ENCODE data around the gene DLK1.

DNA sequence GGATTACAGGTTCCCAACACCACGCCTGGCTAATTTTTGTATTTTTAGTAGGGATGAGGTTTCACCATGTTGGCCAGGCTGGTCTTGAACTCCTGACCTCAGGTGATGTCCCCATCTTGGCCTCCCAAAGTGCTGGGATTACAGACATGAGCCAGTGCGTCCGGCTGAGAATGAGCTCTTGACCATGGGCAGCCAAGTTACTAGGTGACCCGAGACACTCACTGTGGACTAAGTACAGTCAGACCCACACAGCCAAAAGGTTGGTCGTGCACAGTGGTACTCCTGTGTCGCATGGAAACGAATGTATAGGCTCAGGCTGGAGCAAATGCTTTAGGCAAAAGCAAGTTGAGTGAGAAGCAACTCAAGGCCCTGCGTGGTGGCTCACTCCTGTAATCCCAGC, 21.0 kb downstream of the DLK1 start:
- TF ChIP-seq RAD21 (IDR thresholded peaks at IDR 0.05; ENCODE audit: low read depth) (no peak), EP300 (IDR thresholded peaks at IDR 0.05; ENCODE audit: borderline replicate concordance) (no peak), CEBPB (IDR thresholded peaks at IDR 0.05) (no peak), TCF12 (IDR thresholded peaks at IDR 0.05; ENCODE audit: low read depth) (no peak), YY1 (IDR thresholded peaks at IDR 0.05; ENCODE audit: low read depth) (no peak), TEAD4 (IDR thresholded peaks at IDR 0.05) (no peak), TAF1 (IDR thresholded peaks at IDR 0.05; ENCODE audit: low read depth) (no peak), FOXM1 (IDR thresholded peaks at IDR 0.05; ENCODE audit: borderline replicate concordance, low read depth) (no peak), NFIC (IDR thresholded peaks at IDR 0.05) (no peak), ZBTB7A (IDR thresholded peaks at IDR 0.05; ENCODE audit: low read depth) (no peak), CREB1 (IDR thresholded peaks at IDR 0.05; ENCODE audit: low read depth) (no peak)
- TF ChIP-seq, protein P1, sequence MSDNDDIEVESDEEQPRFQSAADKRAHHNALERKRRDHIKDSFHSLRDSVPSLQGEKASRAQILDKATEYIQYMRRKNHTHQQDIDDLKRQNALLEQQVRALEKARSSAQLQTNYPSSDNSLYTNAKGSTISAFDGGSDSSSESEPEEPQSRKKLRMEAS (IDR thresholded peaks at IDR 0.05) = no peak
- TF ChIP-seq, protein P2, sequence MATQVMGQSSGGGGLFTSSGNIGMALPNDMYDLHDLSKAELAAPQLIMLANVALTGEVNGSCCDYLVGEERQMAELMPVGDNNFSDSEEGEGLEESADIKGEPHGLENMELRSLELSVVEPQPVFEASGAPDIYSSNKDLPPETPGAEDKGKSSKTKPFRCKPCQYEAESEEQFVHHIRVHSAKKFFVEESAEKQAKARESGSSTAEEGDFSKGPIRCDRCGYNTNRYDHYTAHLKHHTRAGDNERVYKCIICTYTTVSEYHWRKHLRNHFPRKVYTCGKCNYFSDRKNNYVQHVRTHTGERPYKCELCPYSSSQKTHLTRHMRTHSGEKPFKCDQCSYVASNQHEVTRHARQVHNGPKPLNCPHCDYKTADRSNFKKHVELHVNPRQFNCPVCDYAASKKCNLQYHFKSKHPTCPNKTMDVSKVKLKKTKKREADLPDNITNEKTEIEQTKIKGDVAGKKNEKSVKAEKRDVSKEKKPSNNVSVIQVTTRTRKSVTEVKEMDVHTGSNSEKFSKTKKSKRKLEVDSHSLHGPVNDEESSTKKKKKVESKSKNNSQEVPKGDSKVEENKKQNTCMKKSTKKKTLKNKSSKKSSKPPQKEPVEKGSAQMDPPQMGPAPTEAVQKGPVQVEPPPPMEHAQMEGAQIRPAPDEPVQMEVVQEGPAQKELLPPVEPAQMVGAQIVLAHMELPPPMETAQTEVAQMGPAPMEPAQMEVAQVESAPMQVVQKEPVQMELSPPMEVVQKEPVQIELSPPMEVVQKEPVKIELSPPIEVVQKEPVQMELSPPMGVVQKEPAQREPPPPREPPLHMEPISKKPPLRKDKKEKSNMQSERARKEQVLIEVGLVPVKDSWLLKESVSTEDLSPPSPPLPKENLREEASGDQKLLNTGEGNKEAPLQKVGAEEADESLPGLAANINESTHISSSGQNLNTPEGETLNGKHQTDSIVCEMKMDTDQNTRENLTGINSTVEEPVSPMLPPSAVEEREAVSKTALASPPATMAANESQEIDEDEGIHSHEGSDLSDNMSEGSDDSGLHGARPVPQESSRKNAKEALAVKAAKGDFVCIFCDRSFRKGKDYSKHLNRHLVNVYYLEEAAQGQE (IDR thresholded peaks at IDR 0.05; ENCODE audit: low read depth) = no peak
- TF ChIP-seq, protein P3, sequence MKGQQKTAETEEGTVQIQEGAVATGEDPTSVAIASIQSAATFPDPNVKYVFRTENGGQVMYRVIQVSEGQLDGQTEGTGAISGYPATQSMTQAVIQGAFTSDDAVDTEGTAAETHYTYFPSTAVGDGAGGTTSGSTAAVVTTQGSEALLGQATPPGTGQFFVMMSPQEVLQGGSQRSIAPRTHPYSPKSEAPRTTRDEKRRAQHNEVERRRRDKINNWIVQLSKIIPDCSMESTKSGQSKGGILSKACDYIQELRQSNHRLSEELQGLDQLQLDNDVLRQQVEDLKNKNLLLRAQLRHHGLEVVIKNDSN (IDR thresholded peaks at IDR 0.05) = no peak
